Activated naive CD8-positive, alpha-beta T cell treated with anti-CD3 and anti-CD28 coated beads, Interleukin-2, amount 10 ng/mL, durations not matched to agents 7 days and 5 days (primary cell): ENCODE results near the gene TEAD1. TPM values are rescaled to one million over a fixed set of nuclear protein-coding genes. Genes with fewer than 3 reads are reported as not detected.

Experiments
- ATAC-seq: fragments of 150-1000 bp; cut with Tn5 transposase; one replicate; pipeline ENCODE4 v1.10.0; 2021; ENCODE audit warnings: low read depth, moderate library complexity
- POLR2A ChIA-PET: fragments of 350-600 bp; sonication (Branson Sonifier 250); formaldehyde crosslinking; loops from one replicate; lab custom pipeline; 2021; ENCODE audit warnings: antibody characterized with exemption; lab: Charles Lee
- DNase-seq: peaks from one replicate; pipeline ENCODE4 v3.0.0; 2021
- H3K27ac Mint-ChIP-seq: one replicate; pipeline ENCODE4 v1.8.0; 2022; ENCODE audit warnings: mild to moderate bottlenecking, mixed read lengths
- H3K27me3 Mint-ChIP-seq: one replicate; pipeline ENCODE4 v1.8.0; 2022; ENCODE audit warnings: mild to moderate bottlenecking, moderate library complexity, mixed read lengths
- H3K36me3 Mint-ChIP-seq: one replicate; pipeline ENCODE4 v1.8.0; 2021; ENCODE audit warnings: mild to moderate bottlenecking, mixed read lengths
- H3K4me1 Mint-ChIP-seq: one replicate; pipeline ENCODE4 v1.8.0; 2021; ENCODE audit warnings: mixed read lengths
- H3K4me3 Mint-ChIP-seq: one replicate; pipeline ENCODE4 v1.8.0; 2022; ENCODE audit warnings: mild to moderate bottlenecking, moderate library complexity, mixed read lengths
- H3K9me3 Mint-ChIP-seq: one replicate; pipeline ENCODE4 v1.8.0; 2021; ENCODE audit warnings: mixed read lengths
- total RNA-seq, 2 experiments: library from RNA; stranded (reverse); gene quantifications; one replicate each; pipeline ENCODE4 v1.2.3, GENCODE V29; 2021

TEAD1 gene
- total RNA-seq, 2 experiments from 2014 or later: not detected

DNA sequence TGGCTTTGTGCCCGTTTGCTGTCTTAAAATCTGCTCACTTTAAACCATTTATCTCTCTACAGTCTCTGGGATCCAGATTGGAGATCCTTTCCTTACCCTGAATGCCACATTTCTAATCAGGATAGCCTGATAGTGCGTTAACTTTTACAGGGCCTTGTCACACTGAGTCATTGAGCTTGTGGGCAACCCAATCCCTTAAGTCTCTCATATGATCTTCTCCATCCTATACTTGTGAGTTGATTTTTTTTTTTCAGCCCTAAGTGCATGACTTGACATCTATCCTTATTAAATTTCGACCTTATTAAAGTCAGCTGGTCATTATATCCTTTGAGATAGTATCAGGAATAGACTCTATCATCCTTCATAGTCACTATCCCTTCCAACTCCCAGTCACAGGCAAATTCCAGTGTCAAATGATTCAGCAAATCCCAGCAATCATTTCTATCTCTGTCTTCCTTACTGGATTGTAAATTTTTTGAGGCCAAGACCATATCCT lies 57.7 kb downstream of the TEAD1 start:
- Mint-ChIP-seq H3K27ac (no peak overlapping the region), H3K27me3 (peaks cover 20% of the 10 kb centered on the region)
- POLR2A ChIA-PET: no interaction called here

DNA sequence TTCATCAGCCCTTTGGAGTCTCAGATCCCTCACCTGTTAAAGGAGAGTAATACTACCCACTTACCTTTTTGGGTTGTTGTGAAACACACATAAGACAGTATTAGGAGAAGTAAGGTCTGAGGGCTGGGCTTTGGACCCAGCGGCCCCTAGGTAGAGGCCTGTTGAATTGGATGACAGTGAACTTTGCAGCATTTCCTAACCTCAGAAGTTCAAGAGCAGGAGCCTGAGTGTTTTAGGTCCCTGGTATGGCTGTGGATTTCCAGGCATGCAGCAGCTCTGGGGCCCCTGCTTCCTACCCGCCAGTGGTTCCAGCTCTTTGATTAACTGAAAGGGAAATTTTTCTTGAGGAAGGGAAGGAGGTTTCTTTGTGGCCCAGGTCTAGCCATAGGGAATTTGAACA lies 58.9 kb downstream of the TEAD1 start:
- Mint-ChIP-seq H3K27ac (no peak overlapping the region), H3K27me3 (peaks cover 16% of the 10 kb centered on the region), H3K4me1 (no peaks in the 10 kb centered on the region), H3K9me3 (no peaks in the 10 kb centered on the region), H3K36me3 (no peaks in the 10 kb centered on the region), H3K4me3 (no peak overlapping the region)
- POLR2A ChIA-PET: no interaction called here
- ATAC-seq: no peak
- DNase-seq: no peak

More for the DNA sequence above, 57.7 kb downstream of the TEAD1 start:
- H3K36me3 Mint-ChIP-seq: no peaks in the 10 kb centered on the region
- no peak for ATAC-seq
- H3K9me3 Mint-ChIP-seq: no peaks in the 10 kb centered on the region
- DNase-seq: no peak
- no peaks in the 10 kb centered on the region for H3K4me1 Mint-ChIP-seq
- no peak overlapping the region for H3K4me3 Mint-ChIP-seq

DNA sequence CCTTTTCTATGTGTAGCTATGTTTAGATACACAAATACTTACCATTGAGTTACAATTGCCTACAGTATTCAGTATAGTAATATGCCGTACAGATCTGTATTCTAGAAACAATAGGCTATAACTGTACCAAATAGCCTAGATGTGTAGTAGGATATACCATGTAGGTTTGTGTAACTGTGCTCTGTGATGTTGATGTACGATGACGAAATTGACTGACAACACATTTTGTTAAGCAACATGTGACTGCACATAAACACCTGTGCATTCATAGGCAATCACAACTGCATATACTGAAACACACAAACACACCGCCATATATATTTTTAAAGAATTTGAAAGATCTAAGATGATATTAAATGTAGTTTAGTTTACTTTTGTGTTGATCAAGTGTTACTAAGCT lies 60.4 kb downstream of the TEAD1 start:
- DNase-seq: no peak
- no peak overlapping the region for H3K4me3 Mint-ChIP-seq
- H3K27me3 Mint-ChIP-seq: peaks cover 7% of the 10 kb centered on the region
- no peaks in the 10 kb centered on the region for H3K9me3 Mint-ChIP-seq
- H3K27ac Mint-ChIP-seq: no peak overlapping the region
- ATAC-seq: no peak
- H3K4me1 Mint-ChIP-seq: no peaks in the 10 kb centered on the region
- POLR2A ChIA-PET: no interaction called here
- no peaks in the 10 kb centered on the region for H3K36me3 Mint-ChIP-seq

DNA sequence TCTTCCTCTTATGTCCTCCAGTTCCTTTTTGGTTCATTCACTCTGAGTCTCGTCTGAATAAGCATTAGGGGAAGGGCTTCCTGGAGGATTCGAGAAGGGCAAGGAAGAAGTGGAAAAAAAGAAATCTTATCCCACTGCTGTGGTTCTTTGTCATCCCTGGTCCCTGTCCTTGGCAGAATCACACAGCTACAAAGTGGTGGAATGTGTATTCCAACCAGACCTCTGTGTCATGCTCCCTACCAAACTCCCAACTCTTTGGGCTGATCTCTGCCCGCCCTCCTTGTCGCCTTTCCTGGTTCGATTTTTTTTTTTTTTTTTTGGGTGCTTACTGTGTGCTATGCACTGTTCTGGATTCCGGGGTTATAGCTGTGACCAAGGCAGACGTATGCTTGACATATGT lies 61.0 kb downstream of the TEAD1 start:
- peaks cover 7% of the 10 kb centered on the region for H3K27me3 Mint-ChIP-seq
- H3K4me1 Mint-ChIP-seq: no peaks in the 10 kb centered on the region
- no peaks in the 10 kb centered on the region for H3K9me3 Mint-ChIP-seq
- no peaks in the 10 kb centered on the region for H3K36me3 Mint-ChIP-seq
- DNase-seq (no peak), ATAC-seq (no peak)
- no peak overlapping the region for H3K27ac Mint-ChIP-seq
- POLR2A ChIA-PET: no interaction called here
- H3K4me3 Mint-ChIP-seq: no peak overlapping the region

DNA sequence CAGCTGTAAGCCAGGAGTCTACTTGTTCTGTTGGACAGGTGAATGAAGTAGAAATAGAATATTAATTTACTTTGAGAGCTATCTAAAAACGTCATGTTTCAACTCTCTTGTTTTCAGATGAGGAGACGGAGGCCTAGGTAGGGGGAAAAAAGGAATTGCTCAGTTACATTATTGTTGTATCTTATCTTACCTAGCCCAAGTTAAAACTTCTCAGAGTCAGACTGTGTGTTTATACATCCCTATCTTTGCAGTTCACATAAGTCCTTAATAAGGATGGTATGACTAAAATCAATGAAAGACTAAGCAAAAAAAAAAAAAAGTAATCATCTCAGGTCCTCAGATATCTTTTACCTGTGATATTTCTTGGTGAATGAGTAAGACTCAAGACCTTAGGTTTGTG lies 62.8 kb downstream of the TEAD1 start:
- no peak overlapping the region for H3K27ac Mint-ChIP-seq
- POLR2A ChIA-PET: no interaction called here
- H3K4me3 Mint-ChIP-seq: no peak overlapping the region
- H3K27me3 Mint-ChIP-seq: peaks cover 7% of the 10 kb centered on the region
- DNase-seq (no peak), ATAC-seq (no peak)
- no peaks in the 10 kb centered on the region for H3K9me3 Mint-ChIP-seq
- no peaks in the 10 kb centered on the region for H3K4me1 Mint-ChIP-seq
- H3K36me3 Mint-ChIP-seq: no peaks in the 10 kb centered on the region

DNA sequence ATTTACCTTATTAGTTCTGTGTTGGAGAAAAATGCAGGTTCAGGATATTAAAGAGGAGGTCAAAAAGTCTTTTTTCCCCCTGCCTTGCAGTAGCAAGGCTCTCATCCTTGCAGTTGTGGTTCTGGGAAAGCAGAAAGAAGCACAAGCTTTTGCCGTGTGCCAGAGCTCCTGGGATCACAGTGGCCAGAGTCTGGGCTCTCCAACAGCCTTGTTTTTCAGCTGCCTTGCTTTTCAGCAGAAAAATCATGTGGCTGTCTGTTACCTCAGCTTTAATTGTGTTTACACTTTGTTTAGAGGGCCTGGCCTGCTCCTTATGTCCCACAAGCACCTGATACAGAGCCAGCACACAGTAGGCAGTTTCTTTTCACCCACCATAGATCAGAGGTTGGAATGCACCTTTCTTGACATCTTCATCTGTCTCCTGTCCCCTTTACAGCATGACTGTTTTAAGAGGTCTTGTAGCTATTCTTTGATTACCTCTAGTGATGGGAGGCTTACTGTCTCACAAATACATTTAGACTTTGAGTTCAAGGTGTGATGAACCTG lies 67.5 kb downstream of the TEAD1 start:
- POLR2A ChIA-PET: no interaction called here
- DNase-seq (no peak), ATAC-seq (no peak)
- H3K9me3 Mint-ChIP-seq: no peaks in the 10 kb centered on the region
- no peak overlapping the region for H3K4me3 Mint-ChIP-seq
- no peak overlapping the region for H3K27ac Mint-ChIP-seq
- no peaks in the 10 kb centered on the region for H3K36me3 Mint-ChIP-seq
- no peaks in the 10 kb centered on the region for H3K4me1 Mint-ChIP-seq
- H3K27me3 Mint-ChIP-seq: peaks cover 21% of the 10 kb centered on the region

DNA sequence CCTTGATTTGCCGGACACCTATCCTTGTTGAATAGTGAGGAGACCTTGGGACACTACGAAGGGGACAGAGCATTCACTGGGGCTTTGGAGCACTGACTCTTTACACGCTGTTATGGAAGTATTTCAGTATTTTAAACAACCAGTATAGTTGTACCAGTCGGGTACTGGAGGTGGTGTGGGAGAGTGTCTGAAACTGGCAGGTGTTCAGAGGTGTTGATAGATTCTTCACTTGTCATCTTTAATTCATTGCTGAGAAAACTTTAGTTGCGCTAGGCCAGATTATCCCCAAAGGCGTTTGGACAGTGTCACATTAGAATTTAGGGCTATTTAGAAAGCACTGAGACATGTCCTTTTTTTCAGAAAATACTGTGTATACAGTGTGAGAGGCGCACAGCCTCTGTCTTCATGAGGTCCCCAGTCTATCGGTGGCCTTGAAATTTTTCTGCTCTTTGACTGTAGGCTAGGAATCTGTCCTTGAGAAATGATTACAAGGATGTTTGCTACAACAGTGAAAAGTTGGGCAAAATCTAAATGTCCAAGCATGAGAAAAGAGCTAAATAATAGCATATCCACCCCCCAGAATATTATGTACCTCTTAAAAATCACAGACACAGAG lies 69.7 kb downstream of the TEAD1 start:
- H3K27me3 Mint-ChIP-seq: peaks cover 23% of the 10 kb centered on the region
- no peak overlapping the region for H3K4me3 Mint-ChIP-seq
- H3K36me3 Mint-ChIP-seq: no peaks in the 10 kb centered on the region
- no peaks in the 10 kb centered on the region for H3K9me3 Mint-ChIP-seq
- no peak overlapping the region for H3K27ac Mint-ChIP-seq
- H3K4me1 Mint-ChIP-seq: no peaks in the 10 kb centered on the region
- POLR2A ChIA-PET: no interaction called here
- no peak for DNase-seq
- no peak for ATAC-seq

DNA sequence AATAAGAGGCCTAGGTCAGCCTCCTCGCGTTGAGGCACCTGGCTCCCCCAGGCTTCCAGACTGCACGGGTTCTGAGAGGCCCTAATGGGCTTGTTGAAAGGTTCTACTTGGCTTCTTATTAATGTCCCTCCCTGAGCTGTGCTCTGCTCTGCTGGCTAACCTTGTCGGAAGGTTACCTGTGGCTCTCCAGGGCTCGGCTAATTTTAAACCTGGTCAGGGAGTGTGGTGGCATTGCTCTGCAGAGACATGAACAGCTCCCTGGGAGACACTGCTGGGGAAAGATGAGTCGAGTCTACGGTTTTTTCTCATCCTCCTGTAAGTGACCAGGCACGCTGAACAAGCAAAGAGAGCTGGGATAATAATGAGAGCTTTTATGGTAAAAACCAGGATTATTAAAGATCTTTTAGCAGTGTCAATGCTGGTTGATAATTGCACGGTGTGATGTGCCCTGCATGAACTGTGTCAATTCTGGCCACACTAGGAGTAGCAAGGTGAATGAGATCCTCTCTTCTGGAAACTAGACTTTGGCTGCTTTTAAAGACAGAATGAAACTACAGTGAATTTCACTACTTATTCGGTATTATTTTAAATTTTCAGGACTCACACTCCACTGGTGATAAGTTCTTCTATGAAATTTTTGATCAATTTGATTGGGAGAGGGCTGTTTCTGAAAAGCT lies 70.7 kb downstream of the TEAD1 start:
- Mint-ChIP-seq H3K27ac (no peak overlapping the region), H3K36me3 (no peaks in the 10 kb centered on the region), H3K4me3 (no peak overlapping the region), H3K9me3 (no peaks in the 10 kb centered on the region), H3K4me1 (no peaks in the 10 kb centered on the region), H3K27me3 (peaks cover 23% of the 10 kb centered on the region)
- POLR2A ChIA-PET: no interaction called here
- no peak for ATAC-seq
- DNase-seq: no peak

DNA sequence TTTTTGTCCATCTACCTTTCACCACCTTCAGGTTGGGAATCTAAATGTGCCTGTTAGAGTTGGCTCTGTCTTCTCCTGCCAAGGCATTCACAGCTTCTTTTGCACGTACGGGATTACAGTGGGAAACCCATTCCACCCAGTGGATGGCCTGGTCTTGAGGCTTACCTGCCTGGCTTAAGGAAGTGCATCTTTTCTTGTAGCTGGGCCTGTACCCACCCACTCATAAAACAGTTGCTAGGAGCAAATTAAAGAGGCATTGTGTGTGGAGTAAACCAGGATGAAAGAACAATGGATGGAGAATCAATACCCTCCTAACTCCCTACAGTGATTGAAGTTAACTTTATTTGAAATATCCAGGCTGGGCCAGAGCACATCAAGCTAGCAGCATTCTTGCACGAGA lies 71.6 kb downstream of the TEAD1 start:
- peaks cover 23% of the 10 kb centered on the region for H3K27me3 Mint-ChIP-seq
- DNase-seq (no peak), ATAC-seq (no peak)
- no peaks in the 10 kb centered on the region for H3K4me1 Mint-ChIP-seq
- no peaks in the 10 kb centered on the region for H3K9me3 Mint-ChIP-seq
- POLR2A ChIA-PET: no interaction called here
- H3K4me3 Mint-ChIP-seq: no peak overlapping the region
- no peak overlapping the region for H3K27ac Mint-ChIP-seq
- H3K36me3 Mint-ChIP-seq: no peaks in the 10 kb centered on the region

DNA sequence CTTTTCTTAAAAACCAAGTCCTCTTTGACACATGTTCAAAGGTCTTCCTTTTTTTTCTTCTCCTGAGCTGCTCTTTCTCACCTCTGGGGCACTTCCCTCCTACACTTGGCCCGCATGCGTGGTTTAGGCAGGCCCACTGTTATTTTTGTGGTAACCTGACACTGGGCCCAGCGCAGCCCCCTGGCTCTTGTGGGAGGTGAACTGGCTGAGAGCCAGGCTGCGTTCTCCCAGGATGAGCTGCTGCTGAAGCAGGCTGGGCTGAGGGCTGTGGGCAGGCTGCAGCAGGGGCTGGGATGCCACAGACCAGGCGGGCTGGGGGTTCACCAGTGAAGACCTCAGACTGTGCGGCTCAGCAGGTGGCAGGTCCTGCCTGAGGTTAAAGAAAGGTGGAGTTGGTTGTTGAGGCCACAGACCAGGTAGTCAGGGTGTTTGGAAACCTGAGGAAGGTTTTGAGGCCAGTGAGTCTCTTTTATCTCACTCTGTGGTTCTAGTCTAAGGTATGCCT lies 72.4 kb downstream of the TEAD1 start:
- Mint-ChIP-seq H3K9me3 (no peaks in the 10 kb centered on the region), H3K4me3 (no peak overlapping the region), H3K4me1 (no peaks in the 10 kb centered on the region), H3K27me3 (peaks cover 26% of the 10 kb centered on the region), H3K36me3 (no peaks in the 10 kb centered on the region), H3K27ac (no peak overlapping the region)
- ATAC-seq (no peak), DNase-seq (no peak)
- POLR2A ChIA-PET: no interaction called here

DNA sequence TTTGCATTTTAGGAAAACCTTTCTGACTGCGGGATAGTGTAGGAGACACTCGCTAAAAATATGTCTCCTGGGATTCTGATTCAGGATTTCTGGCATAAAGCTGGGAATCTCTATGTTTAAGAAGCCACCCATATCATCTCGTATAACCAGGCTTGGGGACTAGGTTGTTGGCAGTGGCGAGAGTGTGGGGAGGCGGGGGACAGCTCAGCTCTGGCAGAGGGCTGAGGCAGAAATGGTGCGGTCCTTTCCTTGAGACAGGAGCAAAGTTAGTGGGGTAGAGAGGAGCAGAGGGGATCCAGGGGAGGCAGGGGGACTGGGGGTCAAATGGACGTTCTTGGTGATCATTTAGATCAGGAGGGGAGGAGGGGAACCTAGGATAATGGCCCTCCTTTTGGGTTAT lies 74.3 kb downstream of the TEAD1 start:
- no peak overlapping the region for H3K27ac Mint-ChIP-seq
- ATAC-seq (no peak), DNase-seq (no peak)
- H3K4me3 Mint-ChIP-seq: no peak overlapping the region
- no peaks in the 10 kb centered on the region for H3K9me3 Mint-ChIP-seq
- H3K27me3 Mint-ChIP-seq: peaks cover 24% of the 10 kb centered on the region
- POLR2A ChIA-PET: no interaction called here
- no peaks in the 10 kb centered on the region for H3K36me3 Mint-ChIP-seq
- H3K4me1 Mint-ChIP-seq: no peaks in the 10 kb centered on the region

DNA sequence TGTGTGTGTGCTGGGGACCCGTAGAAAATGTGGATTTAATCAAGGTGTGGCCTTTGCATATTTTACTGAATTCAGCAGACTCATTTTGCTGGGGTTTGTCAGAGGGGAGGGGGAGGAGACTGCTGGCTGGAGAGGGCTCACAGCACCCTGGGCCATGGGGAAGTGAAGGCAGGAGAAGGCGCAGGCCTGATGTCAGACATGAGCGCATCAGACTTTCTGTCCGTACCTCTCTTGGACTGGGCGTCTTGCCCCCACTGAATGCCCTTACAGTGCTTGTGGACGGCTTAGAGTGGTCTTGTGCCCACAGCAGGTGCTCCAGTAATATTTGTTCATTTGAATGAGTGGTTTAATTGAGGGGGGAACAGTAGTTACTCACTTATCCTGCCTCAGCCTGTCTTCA lies 75.2 kb downstream of the TEAD1 start:
- Mint-ChIP-seq H3K4me1 (no peaks in the 10 kb centered on the region), H3K9me3 (no peaks in the 10 kb centered on the region), H3K4me3 (no peak overlapping the region), H3K27me3 (peaks cover 20% of the 10 kb centered on the region), H3K27ac (no peak overlapping the region), H3K36me3 (no peaks in the 10 kb centered on the region)
- no peak for DNase-seq
- POLR2A ChIA-PET: no interaction called here
- no peak for ATAC-seq

DNA sequence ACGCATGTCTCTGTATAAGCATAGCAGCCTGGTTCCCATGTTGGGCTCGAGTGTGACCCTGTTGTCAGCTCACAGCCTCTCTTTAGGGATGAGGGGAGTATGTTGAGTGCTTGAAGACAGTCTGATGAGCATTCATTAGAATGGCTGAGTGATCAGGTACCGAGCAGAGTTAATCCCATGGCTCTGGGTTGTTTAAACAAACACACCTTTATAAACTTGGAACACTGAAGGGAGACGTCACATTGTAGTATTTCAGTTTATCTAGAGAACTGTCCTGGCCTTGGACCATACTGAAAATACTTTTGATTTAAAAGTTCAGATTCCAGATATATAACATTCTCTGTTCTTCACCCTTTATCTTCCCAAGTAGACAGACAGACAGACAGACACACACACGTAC lies 76.0 kb downstream of the TEAD1 start:
- no peak overlapping the region for H3K27ac Mint-ChIP-seq
- POLR2A ChIA-PET: no interaction called here
- no peak overlapping the region for H3K4me3 Mint-ChIP-seq
- DNase-seq (no peak), ATAC-seq (no peak)
- no peaks in the 10 kb centered on the region for H3K4me1 Mint-ChIP-seq
- H3K27me3 Mint-ChIP-seq: peaks cover 16% of the 10 kb centered on the region
- H3K36me3 Mint-ChIP-seq: no peaks in the 10 kb centered on the region
- H3K9me3 Mint-ChIP-seq: no peaks in the 10 kb centered on the region
